Liver (tissue), 9 donors: ENCODE data around the gene SELENBP1. TPM values are rescaled to one million over a fixed set of nuclear protein-coding genes. Genes with fewer than 3 reads are reported as not detected.

ENCODE experiments used
- DNase-seq: peaks from one replicate; pipeline ENCODE4 v3.0.0-alpha.2; 2017; ENCODE audit warnings: low spot score
- H3K27ac ChIP-seq, 2 donors: one replicate each; pipeline ENCODE4 v1.7.0; 2013; ENCODE audit warnings: inconsistent platforms in 2 of 2, low read length in 2 of 2, control low read depth in 1 of 2, low read depth in 1 of 2, mild to moderate bottlenecking in 1 of 2
- H3K27me3 ChIP-seq, 4 donors: one replicate each; pipeline versions ENCODE4 v1.6.1 to v1.7.0; 2013; ENCODE audit warnings: low read length in 3 of 4, inconsistent platforms in 1 of 4, mild to moderate bottlenecking in 1 of 4, moderate library complexity in 1 of 4; ENCODE audit not compliant: control insufficient read depth in 4 of 4, insufficient read depth in 4 of 4
- H3K36me3 ChIP-seq, 4 donors: one replicate each; pipeline versions ENCODE4 v1.6.1 to v1.7.0; 2013; ENCODE audit warnings: low read length in 3 of 4, mild to moderate bottlenecking in 3 of 4, low read depth in 1 of 4, moderate library complexity in 1 of 4; ENCODE audit not compliant: control insufficient read depth in 4 of 4, insufficient read depth in 3 of 4
- H3K4me1 ChIP-seq, 4 donors: one replicate each; pipeline versions ENCODE4 v1.6.1 to v1.7.0; 2013; ENCODE audit warnings: low read length in 3 of 4, mild to moderate bottlenecking in 3 of 4, moderate library complexity in 1 of 4; ENCODE audit not compliant: control insufficient read depth in 4 of 4, insufficient read depth in 4 of 4
- H3K4me3 ChIP-seq, 3 donors: one replicate each; pipeline versions ENCODE4 v1.6.1 to v1.7.0; 2013; ENCODE audit warnings: low read length in 3 of 3, control low read depth in 1 of 3, low read depth in 1 of 3, mild to moderate bottlenecking in 1 of 3
- H3K9ac ChIP-seq, 2 donors: one replicate each; pipeline ENCODE4 v1.7.0; 2013; ENCODE audit warnings: low read length in 2 of 2, mild to moderate bottlenecking in 2 of 2, moderate library complexity in 2 of 2, control low read depth in 1 of 2, low read depth in 1 of 2
- H3K9me3 ChIP-seq, 4 donors: one replicate each; pipeline versions ENCODE4 v1.6.1 to v1.7.0; 2013; ENCODE audit warnings: low read length in 3 of 4; ENCODE audit not compliant: control insufficient read depth in 4 of 4
- ATF3 ChIP-seq: IDR thresholded peaks from 2 replicates; pipeline ENCODE4 v1.6.1; 2016; ENCODE audit warnings: antibody characterized with exemption
- CTCF ChIP-seq: fragments of 150-350 bp; IDR thresholded peaks from 2 replicates; pipeline ENCODE4 v1.5.1; 2017; ENCODE audit warnings: improper control_type of control experiment, low read depth, low read length; ENCODE audit not compliant: missing input control
- EGR1 ChIP-seq, 2 donors: IDR thresholded peaks; 2 replicates each; pipeline ENCODE4 v1.6.1; 2016 to 2018; ENCODE audit warnings: antibody characterized with exemption in 2 of 2, low read depth in 2 of 2
- FOXA1 ChIP-seq: IDR thresholded peaks from 2 replicates; pipeline ENCODE4 v1.6.1; 2016; ENCODE audit warnings: antibody characterized with exemption
- FOXA2 ChIP-seq: IDR thresholded peaks from 2 replicates; pipeline ENCODE4 v1.6.1; 2016; ENCODE audit warnings: antibody characterized with exemption
- GABPA ChIP-seq, 2 donors: IDR thresholded peaks in 1 of 2; conservative IDR thresholded peaks in 1 of 2; 2 replicates each; pipeline ENCODE4 v1.6.1; 2016; ENCODE audit warnings: antibody characterized with exemption in 2 of 2, mild to moderate bottlenecking in 1 of 2, moderate library complexity in 1 of 2
- HNF4A ChIP-seq, 2 donors: conservative IDR thresholded peaks; 2 replicates each; pipeline ENCODE4 v1.6.1; 2016; ENCODE audit warnings: antibody characterized with exemption in 2 of 2, mild to moderate bottlenecking in 2 of 2
- HNF4G ChIP-seq: IDR thresholded peaks from 2 replicates; pipeline ENCODE4 v1.6.1; 2016; ENCODE audit warnings: antibody characterized with exemption
- JUND ChIP-seq, 2 donors: IDR thresholded peaks; 2 replicates each; pipeline ENCODE4 v1.6.1; 2016; ENCODE audit warnings: antibody characterized with exemption in 2 of 2
- MAX ChIP-seq: IDR thresholded peaks from 2 replicates; pipeline ENCODE4 v1.6.1; 2016; ENCODE audit warnings: antibody characterized with exemption
- NR2F2 ChIP-seq: IDR thresholded peaks from 2 replicates; pipeline ENCODE4 v1.6.1; 2016; ENCODE audit warnings: antibody characterized with exemption
- RAD21 ChIP-seq, 2 donors: IDR thresholded peaks; 2 replicates each; pipeline ENCODE4 v1.6.1; 2016; ENCODE audit warnings: antibody characterized with exemption in 2 of 2, mild to moderate bottlenecking in 2 of 2
- REST ChIP-seq: IDR thresholded peaks from 2 replicates; pipeline ENCODE4 v1.6.1; 2016; ENCODE audit warnings: antibody characterized with exemption, mild to moderate bottlenecking
- RXRA ChIP-seq, 2 donors: IDR thresholded peaks; 2 replicates each; pipeline ENCODE4 v1.6.1; 2017 to 2018; ENCODE audit warnings: antibody characterized with exemption in 2 of 2, mild to moderate bottlenecking in 1 of 2
- SP1 ChIP-seq: IDR thresholded peaks from 2 replicates; pipeline ENCODE4 v1.6.1; 2018; ENCODE audit warnings: antibody characterized with exemption, mild to moderate bottlenecking
- TAF1 ChIP-seq: conservative IDR thresholded peaks from 2 replicates; pipeline ENCODE4 v1.6.1; 2016; ENCODE audit warnings: antibody characterized with exemption, mild to moderate bottlenecking
- YY1 ChIP-seq: IDR thresholded peaks from 2 replicates; pipeline ENCODE4 v1.6.1; 2016; ENCODE audit warnings: antibody characterized with exemption, mild to moderate bottlenecking
- ZBTB33 ChIP-seq: IDR thresholded peaks from 2 replicates; pipeline ENCODE4 v1.6.1; 2016; ENCODE audit warnings: antibody characterized with exemption
- WGBS: extraction: QIAGEN DNeasy Blood & Tissue Kit; methylation state at CpG from one replicate; pipeline ENCODE4 v1.1.7; 2013; 5-methylcytosine and 5-hydroxymethylcytosine counted together
- polyA plus RNA-seq, 2 donors: library from polyadenylated mRNA; stranded (reverse) in 1 of 2; unstranded in 1 of 2; fragments of 200-250 nt in 1 of 2; fragments of >200 nt in 1 of 2; fragmentation: Nextera tagmentation in 1 of 2; extraction: Ambion mirVana in 1 of 2; gene quantifications; one replicate each; pipeline versions ENCODE4 v1.2.1 to v1.2.3, GENCODE V29; 2013 to 2015
- total RNA-seq, 2 donors: library from RNA; depleted of rRNA; stranded (reverse); fragments of >200 nt; gene quantifications; one replicate each; pipeline ENCODE4 v1.2.3, GENCODE V29; 2014
- donor health status: healthy.
- donor health status: healthy.
- donor health status: healthy.
- donor health status: healthy.
- donor health status: healthy.

SELENBP1 gene
- total and polyA plus RNA-seq, 4 donors, result 141 to 387 (median 181) TPM

GRCh38 chr1:151346082-151346768 lies 26.3 kb downstream of the SELENBP1 start:
- DNase-seq, result no peak
- peak overlapping the region; percentile 78 to 81 (median 79) for H3K4me3 ChIP-seq
- peak overlapping the region; percentile 50 to 86 for H3K9ac ChIP-seq
- 70% methylated on average over 7 of the region's 7 CpGs for whole genome bisulfite sequencing
- no peaks in the 10 kb centered on the region for H3K27me3 ChIP-seq
- peaks cover 0 to 10% (median 8%) of the 10 kb centered on the region in 4 donors for H3K4me1 ChIP-seq
- peak overlapping the region; percentile 84 to 94 for H3K27ac ChIP-seq
- no peaks in the 10 kb centered on the region for H3K9me3 ChIP-seq
- TF ChIP-seq FOXA2 (no peak), MAX (no peak), RAD21 (IDR thresholded peaks at IDR 0.05) (no peak), JUND (IDR thresholded peaks at IDR 0.05) (no peak), ATF3 (no peak), FOXA1 (no peak), TAF1 (no peak), EGR1 (IDR thresholded peaks at IDR 0.05; ENCODE audit: low read depth in 2 of 2) (no peak), YY1 (no peak), GABPA (IDR thresholded peaks at IDR 0.05 in 1 of 2, conservative IDR thresholded peaks at IDR 0.05 in 1 of 2) (no peak), REST (no peak), NR2F2 (no peak), HNF4A (conservative IDR thresholded peaks at IDR 0.05) (no peak), SP1 (no peak), CTCF (no peak), ZBTB33 (no peak), HNF4G (no peak), RXRA (IDR thresholded peaks at IDR 0.05) (no peak)
- peaks cover 0 to 24% (median 9%) of the 10 kb centered on the region in 4 donors for H3K36me3 ChIP-seq
